GM19023 (cell line): ENCODE data around the gene TNP1.

Experiments
- ATAC-seq: cut with Tn5 transposase; IDR thresholded peaks from one replicate; pipeline ENCODE4 v1.9.1; 2021; ENCODE audit warnings: mild to moderate bottlenecking, moderate library complexity; ENCODE audit not compliant: unreplicated experiment

Gene TNP1

DNA sequence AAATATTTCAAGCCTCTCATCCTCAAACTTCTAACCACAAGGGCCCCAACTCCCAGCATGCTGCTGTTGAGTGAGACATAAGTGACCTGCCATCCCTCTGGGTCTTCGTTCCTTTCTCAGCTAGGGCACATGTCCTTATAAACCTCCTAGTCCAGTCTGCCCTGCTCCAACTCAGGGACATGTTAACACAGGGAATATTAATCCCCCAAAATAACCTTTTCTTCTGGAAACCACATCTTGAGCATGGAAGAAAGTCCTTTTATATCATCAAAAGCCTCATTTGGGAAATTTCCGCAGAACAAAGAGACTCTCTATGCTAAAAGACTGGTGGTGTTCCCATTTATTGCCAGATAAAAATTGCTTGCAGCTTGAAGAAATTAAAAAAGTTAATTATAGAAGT, 14.4 kb downstream of the TNP1 start:
- no peak for ATAC-seq

DNA sequence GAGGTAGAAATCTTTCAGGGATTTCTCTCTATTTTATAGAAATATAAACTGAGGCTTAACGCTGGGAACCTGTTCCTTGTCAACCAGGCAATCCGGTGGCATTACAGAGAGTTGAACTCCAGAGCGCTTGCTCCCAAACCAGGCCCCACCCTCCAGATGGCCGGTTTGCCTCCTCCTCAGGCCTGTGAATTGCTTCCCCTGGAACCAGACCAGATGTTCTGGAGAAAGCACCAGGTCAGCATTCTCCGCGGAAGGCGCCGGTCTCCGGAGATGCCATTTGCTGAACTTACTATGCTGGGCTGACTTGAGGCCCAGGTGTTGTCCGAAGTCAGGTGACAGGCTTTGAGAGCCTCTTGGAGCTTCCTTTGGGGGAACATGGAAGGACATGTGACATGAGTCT, 17.2 kb downstream of the TNP1 start:
- no peak for ATAC-seq

DNA sequence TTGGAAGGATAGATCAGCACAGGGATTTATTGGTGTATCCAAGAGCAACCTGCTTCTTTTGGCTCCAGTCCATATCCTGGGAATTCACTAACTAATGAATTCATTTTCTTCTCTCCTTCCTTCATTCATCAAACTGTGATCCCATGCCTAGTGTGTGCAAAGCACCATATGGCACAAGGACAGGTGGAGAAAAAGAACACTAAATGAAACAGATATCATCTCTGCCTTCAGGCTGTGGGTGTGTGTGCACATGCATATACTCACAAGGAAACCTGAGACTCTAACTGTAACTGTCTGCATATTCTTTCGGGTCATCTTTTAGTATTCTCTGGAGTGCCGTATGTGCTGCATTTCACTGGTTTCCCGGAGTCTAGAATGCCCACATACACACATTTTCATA, 20.2 kb downstream of the TNP1 start:
- ATAC-seq, result no peak

GRCh38 chr2:216838151-216838550, 21.7 kb downstream of the TNP1 start:
- ATAC-seq, result no peak

- no peak for ATAC-seq
Observed at GRCh38 chr2:216837740-216838139, 22.1 kb downstream of the TNP1 start.

- ATAC-seq, result no peak
Observed at GRCh38 chr2:216833061-216833460, 26.8 kb downstream of the TNP1 start.

- ATAC-seq, result no peak
Observed at GRCh38 chr2:216830346-216830745, 29.5 kb downstream of the TNP1 start.

GRCh38 chr2:216829533-216829932, 30.3 kb downstream of the TNP1 start:
- no peak for ATAC-seq

- no peak for ATAC-seq
Observed at GRCh38 chr2:216827073-216827720, 32.7 kb downstream of the TNP1 start.

- no peak for ATAC-seq
Observed at GRCh38 chr2:216822470-216822869, 37.4 kb downstream of the TNP1 start.

- ATAC-seq, result no peak
Observed at GRCh38 chr2:216820709-216821108, 39.2 kb downstream of the TNP1 start.

DNA sequence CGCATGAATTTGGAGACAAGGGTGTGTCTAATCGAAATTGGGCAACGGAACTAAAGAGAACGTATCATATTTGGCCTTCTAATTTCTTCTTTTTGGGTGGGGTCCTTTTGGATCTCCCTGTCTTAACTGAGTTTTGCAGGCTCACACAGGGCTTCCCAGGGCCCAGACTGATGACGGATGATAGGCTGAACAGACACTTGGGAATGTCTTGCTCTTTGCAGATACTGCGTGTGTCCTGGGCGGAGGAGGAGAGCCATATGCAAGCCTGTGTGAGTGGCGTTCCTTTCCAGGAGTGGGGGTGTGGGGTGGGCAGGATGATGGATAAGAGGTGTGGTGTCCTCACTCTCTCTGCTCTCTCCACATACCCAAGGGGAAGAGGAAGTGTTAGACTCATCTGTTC, 40.1 kb downstream of the TNP1 start:
- ATAC-seq, result no peak

DNA sequence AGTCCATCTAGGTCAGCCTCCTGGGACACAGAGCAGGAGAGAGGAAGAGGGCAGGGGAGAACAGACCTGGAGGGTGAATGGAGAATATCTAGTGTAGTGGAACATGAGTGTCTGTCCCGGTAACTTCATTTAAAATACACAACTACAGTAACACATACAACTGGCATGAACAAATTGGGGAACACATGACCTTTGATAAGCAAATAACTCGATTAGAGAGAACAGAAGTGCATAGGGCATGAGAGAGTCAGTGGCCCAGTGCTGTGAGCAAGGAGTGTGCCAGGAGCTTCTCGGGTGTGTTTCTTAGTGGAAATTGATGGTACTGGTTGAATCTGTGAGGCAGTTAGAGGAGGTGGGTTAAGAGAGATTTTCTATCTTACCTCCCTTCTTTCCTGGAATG, 40.8 kb downstream of the TNP1 start:
- no peak for ATAC-seq

DNA sequence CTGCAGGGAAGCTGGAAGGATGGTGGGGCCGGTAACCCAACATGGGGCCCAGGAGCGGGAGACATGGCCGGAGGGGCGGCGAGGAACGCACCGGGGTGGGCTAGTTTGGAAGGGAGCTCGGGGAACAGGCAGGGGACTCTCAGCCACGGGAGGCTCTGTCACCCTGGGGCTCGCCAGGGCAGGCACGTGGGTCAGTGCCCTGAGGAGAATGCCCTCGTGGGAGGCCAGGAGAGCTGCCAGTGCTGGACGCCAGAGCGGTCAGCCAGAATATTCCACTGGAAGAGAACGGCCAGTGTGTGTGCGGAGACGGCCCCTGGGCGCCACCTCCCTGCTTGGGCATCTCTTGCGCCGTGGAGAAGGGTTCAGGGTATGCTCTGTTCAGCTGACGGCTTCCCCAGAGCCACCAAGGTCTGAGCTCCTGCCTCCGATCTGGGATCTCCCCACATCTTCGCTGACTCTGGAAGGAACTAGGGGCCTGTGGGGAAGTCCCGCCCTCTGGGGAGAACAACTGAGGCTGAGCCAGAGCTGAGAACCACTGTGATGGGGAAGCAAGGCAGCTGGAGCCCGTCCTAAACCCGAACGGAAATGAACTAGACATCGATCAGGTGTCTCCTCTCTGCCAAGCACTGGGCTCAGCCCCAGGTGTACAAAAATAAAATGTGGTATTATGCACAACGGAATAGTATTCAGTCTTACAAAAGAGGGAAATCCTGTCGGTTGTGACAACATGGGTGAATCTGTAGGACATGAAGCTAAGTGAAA, 49.3 kb downstream of the TNP1 start:
- ATAC-seq, result no peak
